HG03196 (cell line): Measurements from ENCODE around the gene ZNF324.
A peak's percentile ranks its signal among the peaks of the same experiment; 100 is the strongest.
"Not testable (repeated sequence)": the region's sequence is repeated elsewhere in the genome, so short reads cannot be mapped to it uniquely, and the experiment has no call there.

Source experiments
- ATAC-seq: cut with Tn5 transposase; IDR thresholded peaks from one replicate; pipeline ENCODE4 v1.9.1; 2021; ENCODE audit not compliant: unreplicated experiment

Gene ZNF324

DNA sequence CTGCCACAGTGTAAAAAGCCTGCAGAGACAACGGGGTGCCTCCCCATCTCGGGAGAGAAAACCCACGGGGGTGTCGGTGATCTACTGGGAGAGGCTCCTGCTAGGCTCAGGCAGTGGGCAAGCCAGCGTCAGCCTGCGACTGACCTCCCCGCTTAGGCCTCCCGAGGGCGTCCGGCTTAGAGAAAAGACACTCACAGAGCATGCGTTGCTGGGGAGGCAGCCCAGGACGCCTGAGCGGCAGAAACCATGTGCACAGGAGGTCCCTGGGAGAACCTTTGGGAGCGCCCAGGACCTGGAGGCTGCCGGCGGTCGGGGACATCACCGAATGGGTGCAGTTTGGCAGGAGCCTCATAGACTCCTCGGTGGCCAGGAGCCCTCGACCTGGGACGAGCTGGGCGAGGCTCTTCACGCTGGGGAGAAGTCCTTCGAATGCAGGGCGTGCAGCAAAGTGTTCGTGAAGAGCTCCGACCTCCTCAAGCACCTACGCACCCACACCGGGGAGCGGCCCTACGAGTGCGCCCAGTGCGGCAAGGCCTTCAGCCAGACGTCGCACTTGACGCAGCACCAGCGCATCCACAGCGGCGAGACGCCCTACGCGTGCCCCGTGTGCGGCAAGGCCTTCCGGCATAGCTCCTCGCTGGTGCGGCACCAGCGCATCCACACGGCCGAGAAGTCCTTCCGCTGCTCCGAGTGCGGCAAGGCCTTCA, 4.1 kb downstream of the ZNF324 start:
- ATAC-seq: not testable (repeated sequence)

DNA sequence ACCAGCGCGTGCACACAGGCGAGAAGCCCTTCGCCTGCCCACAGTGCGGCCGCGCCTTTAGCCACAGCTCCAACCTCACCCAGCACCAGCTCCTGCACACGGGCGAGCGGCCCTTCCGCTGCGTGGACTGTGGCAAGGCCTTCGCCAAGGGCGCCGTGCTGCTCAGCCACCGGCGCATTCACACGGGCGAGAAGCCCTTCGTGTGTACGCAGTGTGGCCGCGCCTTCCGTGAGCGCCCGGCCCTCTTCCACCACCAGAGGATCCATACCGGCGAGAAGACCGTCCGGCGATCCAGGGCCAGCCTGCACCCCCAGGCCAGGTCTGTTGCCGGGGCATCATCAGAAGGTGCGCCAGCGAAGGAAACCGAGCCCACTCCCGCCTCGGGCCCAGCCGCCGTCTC, 4.9 kb downstream of the ZNF324 start:
- ATAC-seq: no peak

DNA sequence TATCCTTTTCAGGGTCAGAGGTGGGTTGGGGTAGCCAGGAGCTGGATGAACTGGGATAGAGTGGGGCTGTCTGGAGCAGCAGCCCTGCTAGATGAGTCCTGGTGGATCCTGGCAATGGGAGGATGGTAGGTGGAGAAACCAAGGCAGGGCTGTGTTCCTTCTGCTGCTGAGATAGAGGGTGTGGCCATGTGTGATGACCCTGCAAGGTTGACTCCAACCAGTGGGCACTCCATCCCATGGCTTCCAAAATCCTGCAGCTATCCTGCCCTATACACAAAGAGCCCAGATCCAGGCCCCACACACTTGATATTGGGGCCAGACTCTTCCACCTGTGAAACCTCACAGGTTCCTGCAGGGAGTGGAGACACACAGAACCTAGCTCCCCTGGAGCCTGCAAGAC, 6.9 kb downstream of the ZNF324 start:
- ATAC-seq: no peak

DNA sequence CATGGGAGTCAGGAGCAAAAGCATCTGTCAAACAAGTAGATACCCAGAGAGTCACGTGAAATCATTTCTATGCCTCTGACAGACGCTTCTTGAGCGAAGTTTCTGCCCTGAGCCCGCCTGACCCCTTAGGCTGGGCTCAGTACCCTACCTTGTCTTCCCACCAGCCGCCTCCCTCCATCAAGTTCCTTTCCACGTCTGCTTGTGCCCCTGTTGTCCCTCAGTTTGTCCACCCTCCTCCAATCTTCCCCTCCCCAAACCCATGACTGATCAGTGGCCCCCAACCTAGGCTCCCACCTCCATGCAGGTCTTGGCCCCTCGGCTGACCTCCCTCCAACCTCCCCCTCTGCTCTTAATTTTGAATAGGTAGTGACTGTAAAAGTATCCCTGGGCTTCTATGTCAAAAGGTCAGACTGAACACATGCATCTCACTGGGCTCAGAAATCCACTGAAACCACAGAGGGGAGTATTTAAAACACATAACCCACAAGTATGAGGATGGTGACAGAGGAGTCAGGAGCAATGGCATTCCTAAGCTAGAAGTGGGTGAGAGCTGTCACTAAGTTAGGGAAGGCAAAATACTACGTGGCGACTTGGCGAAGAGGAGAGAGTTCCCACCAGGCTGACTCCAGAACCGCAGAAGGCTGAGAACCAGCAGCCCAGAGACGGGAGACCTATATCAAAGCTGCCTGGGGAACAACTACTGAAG, 7.6 kb downstream of the ZNF324 start:
- no peak for ATAC-seq

DNA sequence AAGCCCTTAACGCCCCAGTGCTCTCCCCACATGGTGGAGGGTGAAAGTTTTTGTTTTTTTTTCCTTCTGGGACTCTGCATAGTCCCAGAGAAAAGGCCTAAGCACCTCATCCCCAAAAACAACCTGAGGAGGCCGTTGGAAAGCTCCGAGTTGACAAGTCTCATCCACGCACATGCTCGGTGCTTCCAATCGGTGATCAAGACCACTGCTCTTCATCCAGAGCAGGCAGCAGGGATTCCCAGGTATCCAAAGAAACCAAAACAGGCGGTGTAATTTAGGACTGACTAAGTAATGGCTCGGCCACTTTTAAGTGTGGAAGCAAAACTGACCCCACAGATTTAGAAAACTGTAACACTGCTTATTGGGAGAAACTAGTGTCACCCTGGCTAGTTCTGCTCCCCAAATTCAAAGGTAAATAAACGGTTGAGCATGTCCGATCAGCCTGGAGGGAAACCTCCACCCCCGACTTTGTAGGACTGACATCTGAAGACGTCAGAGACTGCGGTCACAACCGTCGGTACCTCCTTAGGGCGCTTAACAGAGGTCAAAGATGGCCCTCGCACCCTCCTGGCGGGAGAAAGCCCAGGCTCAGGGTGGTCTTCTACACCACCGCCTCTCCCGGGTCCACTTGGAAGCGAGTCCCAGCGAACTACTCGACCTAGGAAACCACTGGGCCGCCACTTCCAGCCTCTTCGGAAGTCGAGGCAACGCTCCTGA, 8.3 kb downstream of the ZNF324 start:
- peak; percentile 1 for ATAC-seq

DNA sequence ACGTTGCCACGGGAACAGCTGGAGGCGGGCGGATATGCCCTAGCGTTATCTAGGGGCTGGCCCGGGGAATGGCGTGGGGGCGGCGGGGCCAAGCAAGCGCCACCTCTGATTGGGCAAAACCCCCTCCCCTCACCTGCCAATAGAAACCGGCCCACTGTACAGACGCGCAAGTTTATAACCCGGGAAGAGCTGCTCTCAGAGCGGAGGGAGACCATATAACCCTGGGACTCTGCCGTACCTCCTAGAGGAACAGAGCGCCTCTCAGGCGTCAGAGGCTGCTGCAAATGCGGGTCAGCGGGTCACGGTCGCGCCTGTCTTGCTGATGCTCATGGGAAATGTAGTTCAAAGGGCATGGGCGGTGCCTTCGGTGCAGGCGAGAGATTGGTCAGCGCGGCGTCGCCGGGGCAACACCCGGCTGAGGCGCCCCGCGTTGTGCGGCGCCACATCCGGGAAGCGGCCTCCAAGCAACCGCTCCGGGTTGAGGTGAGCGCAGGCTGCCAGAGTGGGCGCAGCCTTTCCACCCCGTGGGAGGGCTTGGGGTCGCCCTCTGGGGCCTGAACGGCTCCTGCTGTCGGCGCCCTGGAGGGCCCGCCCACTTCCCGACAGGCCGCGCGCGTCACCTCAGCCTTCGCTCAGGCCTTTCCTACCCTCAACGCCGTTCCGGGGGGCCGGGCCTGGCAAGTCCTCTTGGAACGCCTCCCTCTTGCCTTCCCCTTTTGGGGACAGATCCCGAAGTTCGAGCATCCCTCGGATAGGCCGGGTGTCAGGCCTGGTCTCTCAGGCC, 9.0 kb downstream of the ZNF324 start, which contains the start of gene ZNF446:
Gene ZNF446, plus strand, starts transcription at position 639 of the 784 bp plus-strand sequence. CDS start 867 bp downstream, outside the sequence.
- peak; percentile 77 for ATAC-seq

DNA sequence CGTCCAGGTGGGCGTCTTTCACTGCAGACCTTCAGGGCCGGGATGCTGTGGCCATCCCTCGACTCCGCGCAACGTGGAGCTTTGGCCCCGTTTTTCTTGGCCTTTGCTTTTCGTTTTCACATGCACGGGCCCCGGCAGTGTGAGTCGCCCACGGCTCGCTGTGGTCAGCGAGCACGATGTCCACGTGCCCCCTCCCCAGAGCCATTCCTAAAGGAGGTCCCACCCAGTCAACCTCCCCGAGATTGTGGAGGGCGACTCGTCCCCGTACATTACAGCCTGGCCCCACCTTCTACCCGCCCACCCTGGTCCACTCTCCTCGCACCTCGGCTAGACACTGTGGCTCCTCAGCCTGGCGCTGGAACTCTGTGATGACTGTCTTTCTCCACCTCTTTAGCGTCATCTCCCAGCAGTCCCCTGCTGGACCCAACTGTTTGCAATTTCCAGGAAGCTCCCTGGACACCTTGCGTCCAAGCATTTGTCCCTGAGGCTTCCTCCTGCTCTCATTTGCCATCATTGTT, 9.7 kb downstream of the ZNF324 start:
- no peak for ATAC-seq

DNA sequence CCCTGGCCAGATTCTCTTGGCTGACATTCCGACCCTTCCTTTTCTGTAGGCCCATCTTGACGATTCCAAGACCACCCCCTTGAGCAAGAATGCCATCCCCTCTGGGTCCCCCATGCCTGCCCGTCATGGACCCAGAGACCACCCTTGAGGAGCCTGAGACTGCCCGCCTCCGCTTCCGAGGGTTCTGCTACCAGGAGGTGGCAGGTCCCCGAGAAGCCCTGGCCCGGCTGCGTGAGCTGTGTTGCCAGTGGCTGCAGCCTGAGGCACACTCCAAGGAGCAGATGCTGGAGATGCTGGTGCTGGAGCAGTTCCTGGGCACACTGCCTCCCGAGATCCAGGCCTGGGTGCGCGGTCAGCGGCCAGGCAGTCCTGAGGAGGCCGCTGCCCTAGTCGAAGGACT, 10.2 kb downstream of the ZNF324 start:
- no peak for ATAC-seq

DNA sequence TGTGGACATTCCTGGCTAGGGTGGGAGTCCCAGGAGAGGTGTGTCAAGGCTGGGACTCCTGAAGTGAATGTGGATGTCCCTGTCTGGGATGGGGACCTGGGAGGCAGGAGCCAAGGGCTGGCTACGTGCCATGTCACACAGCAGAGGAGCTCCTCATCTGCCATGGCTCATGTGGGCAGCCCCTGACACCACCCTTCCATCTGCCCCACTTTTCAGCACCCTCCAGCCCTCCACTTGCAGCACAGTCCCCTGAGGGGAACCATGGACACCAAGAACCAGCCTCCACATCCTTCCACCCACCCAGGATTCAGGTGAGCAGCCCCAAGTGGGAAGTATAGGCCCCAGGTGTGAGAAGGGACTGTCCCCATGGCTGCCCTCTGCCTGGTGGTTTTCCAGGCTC, 11.0 kb downstream of the ZNF324 start:
- ATAC-seq: no peak

DNA sequence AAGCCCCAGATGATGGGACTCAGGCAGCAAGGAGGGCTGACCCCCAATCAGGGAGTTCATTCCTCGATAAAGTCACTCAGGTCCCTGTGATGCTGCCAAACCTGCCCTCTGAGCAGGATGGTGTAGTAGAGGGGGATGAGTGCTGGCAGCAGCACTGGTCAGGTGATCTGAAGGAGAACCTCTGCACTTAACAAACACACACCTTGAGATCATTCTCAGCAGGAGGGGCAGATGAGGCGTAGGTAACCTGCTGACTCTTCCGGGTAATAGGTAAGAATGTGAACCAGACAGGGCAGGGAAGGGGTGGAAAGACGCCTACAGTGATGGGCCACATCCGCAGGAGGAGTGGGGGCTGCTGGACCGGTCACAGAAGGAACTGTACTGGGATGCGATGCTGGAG, 12.4 kb downstream of the ZNF324 start:
- ATAC-seq: no peak

DNA sequence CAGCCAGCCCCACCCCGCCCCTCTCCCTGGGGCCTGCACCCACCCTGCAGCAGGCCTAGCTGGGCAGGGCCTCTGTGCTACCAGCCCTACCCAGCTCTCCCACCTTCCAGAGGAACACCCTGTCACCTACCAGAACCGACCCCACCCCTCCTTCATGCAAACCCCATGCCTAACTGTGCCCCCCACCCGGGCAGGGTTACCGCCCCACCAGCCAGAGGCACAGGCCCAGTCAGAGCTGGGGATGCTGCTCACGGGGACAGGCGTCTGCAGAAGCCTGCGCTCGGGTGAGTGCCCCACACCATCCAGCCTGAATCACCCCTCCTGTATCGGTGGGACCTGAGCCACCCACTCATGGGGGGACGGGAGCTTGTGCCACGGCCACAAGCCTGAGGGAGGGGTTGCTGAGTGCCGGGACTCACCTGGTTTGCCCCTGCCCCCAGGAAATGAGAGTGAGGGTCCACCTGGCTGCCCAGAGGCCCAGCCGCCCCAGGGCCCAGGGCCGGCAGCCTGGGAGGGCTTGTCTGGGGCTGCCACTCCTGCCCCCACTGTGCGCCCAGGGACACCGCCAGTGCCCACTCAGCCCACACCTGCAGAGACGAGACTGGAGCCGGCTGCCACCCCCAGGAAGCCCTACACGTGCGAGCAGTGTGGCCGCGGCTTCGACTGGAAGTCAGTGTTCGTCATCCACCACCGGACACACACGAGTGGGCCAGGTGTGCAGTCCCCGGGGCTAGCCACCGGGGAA, 13.0 kb downstream of the ZNF324 start:
- ATAC-seq: no peak

DNA sequence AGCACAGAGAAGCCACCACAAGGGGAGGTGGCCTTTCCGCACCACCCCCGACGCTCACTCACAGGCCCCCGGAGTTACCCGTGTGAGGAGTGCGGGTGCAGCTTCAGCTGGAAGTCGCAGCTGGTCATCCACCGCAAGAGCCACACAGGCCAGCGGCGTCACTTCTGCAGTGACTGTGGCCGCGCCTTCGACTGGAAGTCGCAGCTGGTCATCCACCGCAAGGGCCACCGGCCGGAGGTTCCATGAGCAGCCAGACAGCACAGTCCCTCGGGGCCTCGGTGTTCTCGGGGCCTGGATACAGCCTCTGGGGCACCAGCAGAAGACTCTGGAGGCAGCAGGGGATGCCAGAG, 13.6 kb downstream of the ZNF324 start:
- ATAC-seq: no peak

DNA sequence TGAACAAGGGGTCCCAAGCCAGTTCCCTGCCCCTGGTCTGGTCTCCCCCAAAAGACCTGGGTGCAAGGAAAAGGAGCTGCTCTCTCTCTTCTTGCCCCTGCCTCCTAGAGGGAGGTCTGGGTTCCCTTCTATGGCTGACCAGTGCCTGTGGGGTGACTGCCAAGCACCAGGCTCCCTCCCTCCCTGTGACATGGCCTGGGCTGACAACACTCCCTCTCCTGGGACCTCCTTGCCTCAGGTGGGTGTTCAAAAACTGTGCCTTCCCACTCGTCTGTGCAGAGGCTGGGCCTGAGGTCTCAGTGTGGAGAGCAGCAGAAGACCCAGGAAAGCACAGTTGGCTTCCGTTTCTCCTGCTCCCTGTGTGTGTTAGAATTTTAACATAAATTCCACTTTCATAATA, 14.0 kb downstream of the ZNF324 start:
- ATAC-seq: no peak

DNA sequence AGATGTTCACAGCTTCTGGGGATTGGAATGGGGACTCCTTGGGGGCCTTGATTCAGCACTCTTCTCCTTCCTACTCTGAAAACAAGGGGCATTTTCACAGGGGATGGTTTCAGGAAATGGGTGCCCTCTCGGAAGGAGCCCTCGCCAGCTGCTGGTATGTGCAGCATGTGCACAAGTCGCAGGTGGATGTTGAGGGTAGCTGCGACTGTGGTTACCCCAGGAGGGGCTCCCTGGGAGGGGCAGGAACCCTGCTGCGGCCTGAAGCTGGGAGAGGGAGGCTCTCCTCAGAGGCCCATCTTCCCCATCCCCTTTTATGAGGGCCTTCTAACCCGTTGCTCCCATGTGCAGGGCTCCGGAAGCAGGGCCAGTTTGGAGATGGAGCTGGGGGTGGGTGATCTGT, 15.5 kb downstream of the ZNF324 start:
- ATAC-seq: no peak

DNA sequence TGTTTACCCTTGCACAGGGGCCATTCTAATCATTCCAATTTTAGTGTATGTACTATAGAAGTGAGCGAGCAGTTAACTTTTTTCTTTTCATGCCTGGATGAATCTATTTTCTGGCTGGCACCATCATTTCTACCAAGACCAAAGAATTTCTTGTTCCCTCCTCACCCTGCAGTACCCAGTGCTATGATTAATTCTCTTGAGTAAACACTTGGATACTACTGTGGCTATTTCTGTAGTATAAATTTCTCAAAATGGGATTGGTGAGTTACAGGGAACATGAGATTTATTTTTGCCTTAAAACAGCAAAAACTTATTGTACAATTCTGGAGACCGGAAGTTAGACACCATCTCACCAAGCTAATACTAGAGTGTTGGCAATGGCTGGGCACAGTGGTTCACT, 16.9 kb downstream of the ZNF324 start:
- ATAC-seq: no peak

DNA sequence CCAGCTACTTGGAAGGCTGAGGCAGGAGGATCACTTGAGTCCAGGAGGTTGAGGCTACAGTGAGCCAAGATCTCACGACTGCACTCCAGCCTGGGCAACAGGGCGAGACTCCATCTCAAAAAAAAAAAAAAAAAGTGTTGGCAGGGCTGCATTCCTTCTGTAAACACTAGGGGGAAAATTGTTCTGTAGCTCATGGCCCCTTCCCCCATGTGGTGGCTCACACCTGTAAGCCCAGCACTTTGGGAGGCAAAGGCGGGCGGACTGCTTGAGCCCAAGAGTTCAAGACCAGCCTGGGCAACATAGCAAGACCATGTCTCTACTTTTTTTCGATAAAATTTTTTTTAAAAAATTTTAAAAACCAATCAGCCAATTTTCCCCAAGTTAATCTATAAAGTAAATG, 17.5 kb downstream of the ZNF324 start:
- not testable (repeated sequence) for ATAC-seq

DNA sequence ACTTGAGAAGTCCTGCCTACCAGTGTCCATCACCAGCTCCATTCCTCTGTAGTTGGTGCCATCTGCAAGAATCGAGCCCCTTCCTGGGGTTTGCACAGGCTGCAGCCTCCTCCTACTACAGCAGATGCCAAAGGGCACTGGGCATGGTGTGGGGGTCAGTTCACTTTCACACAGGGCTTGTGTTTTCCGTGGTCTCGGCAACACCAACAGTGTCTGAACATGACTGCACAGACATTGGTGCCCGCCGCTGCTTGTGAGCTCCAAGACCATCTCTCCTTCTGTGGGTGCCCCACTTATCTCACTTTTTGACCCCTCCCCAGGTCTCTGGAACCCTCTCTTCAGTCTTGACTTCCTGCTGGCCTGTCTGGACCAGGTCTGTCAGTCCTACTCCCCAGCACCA, 24.5 kb downstream of the ZNF324 start:
- no peak for ATAC-seq

DNA sequence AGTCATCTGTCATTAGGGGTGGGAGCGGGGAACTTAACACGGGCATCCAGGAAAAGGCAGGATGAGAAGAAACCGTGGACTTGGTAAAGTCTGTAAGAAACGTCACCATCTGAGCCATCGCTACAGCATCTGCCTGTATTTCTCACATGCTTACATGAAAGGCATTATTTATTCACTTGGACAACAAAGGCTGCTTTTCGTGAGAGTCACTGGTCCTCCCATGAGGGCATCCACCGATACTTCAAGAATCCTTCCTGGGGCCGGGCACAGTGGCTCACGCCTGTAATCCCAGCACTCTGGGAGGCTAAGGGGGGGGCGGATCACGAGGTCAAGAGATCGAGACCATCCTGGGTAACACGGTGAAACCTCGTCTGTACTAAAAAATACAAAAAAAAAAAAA, 25.4 kb downstream of the ZNF324 start:
- no peak for ATAC-seq

DNA sequence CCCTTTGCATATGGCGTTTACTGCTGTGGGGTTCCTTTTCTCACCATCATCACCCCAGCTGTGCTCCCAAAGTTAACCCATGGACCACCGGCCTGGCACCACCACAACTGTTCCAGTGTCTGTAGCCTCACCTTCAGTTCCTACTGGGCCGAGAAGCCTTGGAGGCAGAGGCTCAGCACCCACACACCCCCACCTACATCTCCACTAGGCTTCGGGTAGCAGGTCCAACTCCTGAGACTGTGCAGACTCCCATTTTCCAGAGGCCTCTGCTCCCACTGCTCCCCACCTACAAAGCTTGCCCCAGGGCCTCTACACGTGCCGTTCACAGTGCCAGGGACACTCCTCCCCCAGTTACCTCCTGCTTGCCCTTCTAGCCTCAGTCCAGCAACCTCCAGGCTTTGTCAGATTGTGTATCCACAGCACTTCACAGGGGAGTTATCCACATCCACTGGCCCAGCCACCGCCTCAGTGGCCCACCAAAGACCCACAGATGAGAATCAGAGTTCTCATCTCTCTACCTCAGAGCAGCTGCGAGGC, 30.8 kb downstream of the ZNF324 start:
- ATAC-seq: no peak
